Activated CD8-positive, alpha-beta memory T cell treated with anti-CD3 and anti-CD28 coated beads, Interleukin-2, amount 50 U/mL, for 1 hour (primary cell): ENCODE data around the gene HPSE2.
"Not testable (repeated sequence)": the region's sequence is repeated elsewhere in the genome, so short reads cannot be mapped to it uniquely, and the experiment has no call there.

Experiments
- DNase-seq: peaks from one replicate; pipeline ENCODE4 v3.0.0-alpha.2; 2020; ENCODE audit errors: extremely low read depth

Gene HPSE2

GRCh38 chr10:98502535-98502934, 733.1 kb downstream of the HPSE2 start:
- not testable (repeated sequence) for DNase-seq

- no peak for DNase-seq
Observed at GRCh38 chr10:98492763-98493162, 742.9 kb downstream of the HPSE2 start.

- DNase-seq, result no peak
Observed at GRCh38 chr10:98489561-98490481, 745.8 kb downstream of the HPSE2 start.

DNA sequence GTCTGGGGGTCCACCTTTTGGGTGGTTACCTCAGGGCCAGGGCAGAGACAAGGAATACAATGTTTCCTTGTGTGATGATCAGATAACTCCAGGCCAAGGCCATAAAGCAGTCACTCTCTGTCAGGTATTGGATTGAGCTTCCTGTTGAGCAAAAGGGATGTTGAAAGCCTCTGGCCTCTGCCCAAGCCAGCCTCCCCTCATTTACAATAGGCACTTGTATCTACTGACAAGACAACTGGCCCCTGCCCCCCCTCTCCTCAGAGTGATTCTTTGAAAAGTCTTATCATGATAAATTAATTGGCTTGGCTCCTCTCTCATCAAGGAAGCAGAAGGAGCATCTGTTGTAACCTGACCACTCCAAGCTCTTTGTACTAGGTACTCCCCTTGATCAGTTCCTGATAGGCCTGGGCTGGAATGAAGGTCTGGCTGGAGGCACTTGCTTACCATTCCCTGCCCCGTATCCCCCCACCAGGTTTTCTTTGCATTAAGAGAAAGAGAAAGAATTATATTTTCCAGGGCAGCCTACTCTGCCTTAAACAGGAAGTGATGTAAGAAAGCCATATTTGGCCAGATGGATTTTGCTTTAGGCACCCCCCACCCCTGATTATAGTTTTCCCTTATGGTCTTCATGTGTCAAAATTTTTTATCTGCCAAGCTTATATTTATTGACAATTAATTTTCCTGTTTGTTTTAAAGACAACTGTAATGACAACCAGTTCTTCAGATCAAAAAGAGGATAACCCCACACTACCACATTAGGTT, 746.8 kb downstream of the HPSE2 start:
- DNase-seq, result no peak

- no peak for DNase-seq
Observed at GRCh38 chr10:98487649-98488048, 748.0 kb downstream of the HPSE2 start.

- DNase-seq, result no peak
Observed at GRCh38 chr10:98486421-98486820, 749.2 kb downstream of the HPSE2 start.

GRCh38 chr10:98485959-98486358, 749.7 kb downstream of the HPSE2 start:
- DNase-seq, result no peak

GRCh38 chr10:98483658-98484057, 752.0 kb downstream of the HPSE2 start:
- no peak for DNase-seq

DNA sequence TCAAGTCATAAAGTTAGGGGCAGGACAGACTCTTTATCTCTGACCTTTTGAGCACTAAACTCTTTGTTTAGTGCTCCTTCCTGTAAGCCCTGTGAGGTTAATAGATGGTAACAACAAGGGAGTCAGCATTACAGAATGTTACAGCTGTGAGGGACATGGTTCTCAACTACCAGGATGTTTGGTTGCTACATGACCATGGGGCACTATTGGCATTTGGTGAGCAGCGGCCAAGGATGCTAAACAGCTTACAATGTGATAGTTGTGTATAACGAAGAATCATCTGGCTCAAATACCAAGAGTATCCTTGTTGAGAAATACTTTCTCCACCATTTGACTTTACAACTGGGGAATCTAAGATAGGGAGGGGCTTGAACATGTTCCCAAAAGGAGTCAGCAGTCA, 753.6 kb downstream of the HPSE2 start:
- no peak for DNase-seq

GRCh38 chr10:98481404-98481945, 754.2 kb downstream of the HPSE2 start:
- no peak for DNase-seq

- no peak for DNase-seq
Observed at GRCh38 chr10:98478430-98479222, 757.0 kb downstream of the HPSE2 start.

GRCh38 chr10:98477861-98478260, 757.8 kb downstream of the HPSE2 start:
- no peak for DNase-seq

DNA sequence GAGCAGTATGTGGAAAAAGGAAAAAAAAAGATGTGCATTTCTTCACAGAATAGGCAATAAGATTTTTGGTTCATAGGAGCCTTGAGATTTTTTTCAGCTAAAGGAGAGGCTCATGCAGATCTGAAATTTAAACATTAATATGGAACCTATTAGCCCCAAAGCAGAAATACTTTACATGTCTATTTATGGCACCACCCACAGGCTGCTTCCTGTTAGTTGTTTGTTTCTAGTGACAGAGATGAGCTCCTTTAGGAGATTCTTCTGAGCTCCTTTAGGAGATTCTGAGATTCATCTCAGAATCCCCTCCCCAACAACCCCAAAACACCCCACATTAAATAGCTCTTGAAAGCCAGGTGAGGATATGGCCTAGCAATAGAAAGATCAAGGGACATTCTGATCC, 761.0 kb downstream of the HPSE2 start:
- DNase-seq, result no peak

- DNase-seq, result no peak
Observed at GRCh38 chr10:98472196-98472595, 763.5 kb downstream of the HPSE2 start.

- no peak for DNase-seq
Observed at GRCh38 chr10:98470850-98471249, 764.8 kb downstream of the HPSE2 start.

DNA sequence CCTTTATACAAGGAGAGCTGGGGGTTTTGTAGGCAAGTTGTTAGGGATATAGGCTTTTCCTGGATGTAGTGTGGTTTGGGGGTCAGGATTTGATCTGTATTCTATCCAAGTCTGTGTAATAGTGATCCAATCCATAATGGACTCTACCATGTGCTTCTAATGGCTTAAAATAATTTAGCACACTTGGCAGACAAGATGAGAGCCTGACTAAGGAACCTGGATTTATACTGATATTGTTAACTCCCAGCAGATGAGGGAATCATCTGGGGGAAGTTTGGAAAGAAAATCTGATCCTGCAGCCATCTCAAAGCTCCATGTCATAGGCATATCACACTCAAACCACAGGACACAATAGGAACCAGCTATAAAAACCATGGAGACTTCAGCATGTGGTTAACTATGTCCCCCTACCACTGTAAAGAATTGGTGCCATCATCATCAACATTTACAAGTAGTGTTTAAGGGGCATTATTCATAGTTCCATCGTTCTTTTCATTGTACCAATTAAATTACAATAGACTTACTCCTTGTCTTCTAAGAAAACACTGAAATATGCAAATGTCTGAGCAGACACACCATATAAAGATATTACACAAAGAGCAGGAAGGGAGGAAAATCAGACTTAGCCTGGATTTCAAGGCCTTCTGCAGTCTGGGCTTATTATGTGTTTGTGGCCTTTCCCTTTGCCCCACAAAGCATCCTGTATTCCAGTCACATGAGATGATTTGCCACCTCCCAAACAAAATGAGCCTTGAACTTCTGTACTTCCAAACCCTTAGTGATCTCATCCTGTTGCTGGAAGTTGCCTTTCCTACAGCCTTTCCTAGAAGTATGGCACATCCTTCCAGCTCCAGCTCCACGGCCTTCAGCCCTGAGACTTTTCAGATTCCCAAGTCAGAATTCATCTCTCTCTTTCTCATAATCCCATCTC, 766.4 kb downstream of the HPSE2 start:
- no peak for DNase-seq

DNA sequence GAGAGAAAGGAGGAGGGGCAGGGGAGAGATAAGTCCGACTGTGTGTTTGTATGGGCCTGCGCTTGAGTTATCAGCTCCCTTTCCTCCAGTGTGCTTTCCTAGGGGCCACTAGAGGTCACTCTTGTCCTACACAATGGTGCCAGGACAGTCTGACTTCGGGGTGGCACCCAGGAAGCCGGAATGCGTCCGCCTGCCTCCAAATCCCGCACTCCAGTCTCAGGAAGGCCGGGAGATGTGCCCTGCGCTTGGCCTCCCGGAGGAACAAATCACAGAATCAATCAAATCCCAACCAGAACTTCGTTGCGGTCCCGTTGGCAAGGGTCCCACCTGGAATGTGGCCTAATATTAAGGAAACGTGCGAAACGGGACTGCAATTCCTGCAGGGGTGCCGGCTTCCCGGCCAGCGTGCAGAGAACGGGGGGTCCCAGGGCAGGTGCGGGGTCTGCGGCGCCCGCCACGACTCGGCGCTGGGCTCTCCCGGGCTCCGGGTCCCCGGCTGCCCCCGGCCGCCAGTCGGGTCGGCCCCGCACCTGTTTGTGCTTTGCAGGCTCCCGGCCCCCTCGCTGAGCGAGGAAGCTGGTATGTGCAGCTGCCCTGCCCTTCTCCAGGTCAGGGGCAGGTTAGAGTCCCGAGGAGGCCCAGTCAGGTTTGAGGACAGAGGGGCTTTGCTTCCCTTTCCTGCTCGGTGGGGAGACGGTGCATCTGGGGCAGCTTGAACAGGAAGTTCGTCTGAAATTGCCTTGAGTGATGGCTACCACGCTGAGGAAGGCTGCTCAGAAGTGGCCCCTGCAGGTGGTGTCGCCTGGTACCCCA, 767.9 kb downstream of the HPSE2 start:
- DNase-seq, result no peak

DNA sequence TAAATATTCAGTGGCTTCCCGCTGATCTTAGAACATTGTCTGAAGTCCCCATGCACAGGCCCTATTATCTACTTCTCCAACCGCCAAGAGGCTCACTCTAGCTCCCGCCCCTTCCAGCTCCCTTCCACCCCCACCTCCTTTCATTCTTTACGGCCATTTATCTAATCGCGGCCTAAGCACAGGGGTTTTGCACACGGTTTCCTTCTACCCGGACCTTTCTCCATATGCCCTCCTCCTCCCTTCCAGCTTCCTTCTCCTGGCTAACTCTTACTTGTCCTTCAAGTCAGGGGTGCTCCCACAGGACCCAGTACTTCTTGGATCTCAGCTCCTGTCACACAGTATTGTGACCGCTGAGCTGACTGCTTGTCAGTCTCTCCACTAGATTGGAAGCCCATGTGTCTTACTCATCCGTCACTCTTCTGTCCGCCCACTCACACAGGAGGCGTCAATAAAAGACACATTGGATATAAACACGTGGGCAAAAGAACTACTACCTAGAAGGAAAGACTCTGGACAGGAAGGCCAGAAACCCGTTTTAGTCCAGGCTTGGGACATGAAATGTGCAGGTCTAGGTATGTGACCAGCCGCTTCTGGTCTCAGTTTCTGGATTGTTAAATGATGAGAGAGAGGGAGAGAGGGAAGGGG, 768.7 kb downstream of the HPSE2 start:
- no peak for DNase-seq

DNA sequence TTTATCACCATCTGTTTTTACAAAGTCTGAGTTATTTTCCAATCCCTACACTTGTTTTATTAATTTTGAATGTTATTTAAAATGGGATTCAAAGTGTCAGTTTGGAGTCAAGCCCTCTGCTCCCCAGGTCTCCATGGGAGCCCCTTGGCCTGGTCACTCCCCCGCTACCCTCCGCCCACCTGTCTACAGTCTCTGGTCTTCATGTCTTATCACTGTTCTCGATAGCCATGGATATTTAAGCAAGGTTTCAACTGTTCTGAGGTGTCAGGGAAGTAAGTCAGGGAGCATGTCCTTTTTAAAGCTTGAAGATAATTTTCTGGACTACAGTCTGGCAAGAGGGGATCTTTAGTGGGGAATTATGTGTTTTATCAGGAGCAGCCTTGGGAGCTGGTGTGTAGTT, 769.8 kb downstream of the HPSE2 start:
- no peak for DNase-seq
